Measurements from ENCODE around the gene ADGRD2.

GRCh38 chr9:124436320-124436719 lies 13.9 kb upstream of the ADGRD2 start:
- TF ChIP-seq RAD21 (IDR thresholded peaks at IDR 0.05) (no peak), SP1 (IDR thresholded peaks at IDR 0.05) (no peak), CTCF (IDR thresholded peaks at IDR 0.05; ENCODE audit: low read depth, low read length, missing input control) (no peak)
